GM12878 (cell line): ENCODE results near the gene SDK2. TPM values are rescaled to one million over a fixed set of nuclear protein-coding genes. Genes with fewer than 3 reads are reported as not detected.

Source experiments
- ATAC-seq: fragments of 200-7000 bp; cut with Tn5 transposase; 3 replicates; pipeline ENCODE4 v1.9.1; 2020; ENCODE audit warnings: mild to moderate bottlenecking, moderate library complexity
- BruUV-seq: library from RNA; stranded (reverse); fragments of 400-500 nt; replicated peaks from 2 replicates; lab custom pipeline; 2021; lab: Mats Ljungman, UMichigan
- CTCF ChIA-PET: fragments of 300-600 bp; sonication (Branson Sonifier 250); formaldehyde crosslinking; extraction: SDS; loops from one replicate; lab custom pipeline; 2021; ENCODE audit warnings: inconsistent platforms; lab: Yijun Ruan, JAX
- POLR2A ChIA-PET: fragments of 350-600 bp; formaldehyde crosslinking; extraction: SDS; loops from one replicate; lab custom pipeline; 2021; ENCODE audit warnings: inconsistent platforms; lab: Charles Lee
- RAD21 ChIA-PET: fragments of 300-600 bp; sonication (Branson Sonifier 250); formaldehyde crosslinking; loops from one replicate; lab custom pipeline; 2023; ENCODE audit warnings: antibody characterized with exemption; ENCODE audit not compliant: unreplicated experiment; lab: Charles Lee
- SMC1A ChIA-PET: fragments of 300-600 bp; sonication (Branson Sonifier 250); formaldehyde crosslinking; loops from one replicate; lab custom pipeline; 2023; ENCODE audit not compliant: unreplicated experiment, uncharacterized antibody; lab: Charles Lee
- DNase-seq: peaks from one replicate; pipeline ENCODE4 v3.0.0-alpha.2; 2011; ENCODE audit warnings: low read depth, low spot score
- FAIRE-seq: peaks from 3 replicates; lab custom pipeline; 2011; peaks lifted over from hg19 to GRCh38; lab: Jason Lieb, UNC
- H2AFZ ChIP-seq: 2 replicates; pipeline ENCODE4 v1.6.0; 2011; ENCODE audit warnings: low read depth, low read length, control low read depth; ENCODE audit not compliant: control insufficient read depth
- H3K27ac ChIP-seq: 2 replicates; pipeline ENCODE4 v1.5.1; 2011; ENCODE audit warnings: control low read depth; ENCODE audit not compliant: control insufficient read depth, insufficient read depth
- H3K27me3 ChIP-seq, 2 experiments: replicated peaks in 1 of 2; 2 replicates each; pipeline versions ENCODE4 v1.6.0 to v1.6.1; 2011; ENCODE audit warnings: low read length in 1 of 2; ENCODE audit not compliant: control insufficient read depth in 2 of 2, insufficient read depth in 2 of 2
- H3K36me3 ChIP-seq, 2 experiments: 2 replicates each; pipeline ENCODE4 v1.5.1; 2011; ENCODE audit warnings: low read length in 1 of 2; ENCODE audit not compliant: control insufficient read depth in 2 of 2, insufficient read depth in 2 of 2
- H3K4me1 ChIP-seq: 2 replicates; pipeline ENCODE4 v1.6.1; 2011; ENCODE audit warnings: mild to moderate bottlenecking, low read length, moderate library complexity, mixed read lengths; ENCODE audit not compliant: control insufficient read depth, insufficient read depth
- H3K4me2 ChIP-seq: 2 replicates; pipeline ENCODE4 v1.6.0; 2011; ENCODE audit warnings: control low read depth; ENCODE audit not compliant: control insufficient read depth, insufficient read depth
- H3K4me3 ChIP-seq: fragments of 200-600 bp; sonication (generic); 2 replicates; pipeline ENCODE4 v1.5.1; 2016
- H3K79me2 ChIP-seq: 2 replicates; pipeline ENCODE4 v1.6.0; 2011; ENCODE audit warnings: low read length; ENCODE audit not compliant: control insufficient read depth, insufficient read depth
- H3K9ac ChIP-seq: 2 replicates; pipeline ENCODE4 v1.8.0; 2011; ENCODE audit warnings: low read length, control low read depth, mixed read lengths; ENCODE audit not compliant: control insufficient read depth, insufficient read depth
- H3K9me3 ChIP-seq: replicated peaks from 3 replicates; pipeline ENCODE4 v1.5.1; 2011; ENCODE audit warnings: mild to moderate bottlenecking, low read length; ENCODE audit not compliant: control insufficient read depth, insufficient read depth
- H4K20me1 ChIP-seq: 2 replicates; pipeline ENCODE4 v1.6.0; 2011; ENCODE audit not compliant: control insufficient read depth, insufficient read depth
- CHD1 ChIP-seq: IDR thresholded peaks from 2 replicates; pipeline ENCODE4 v1.6.1; 2012; ENCODE audit warnings: low read depth, low read length, improper control_type of control experiment
- GABPA ChIP-seq: IDR thresholded peaks from 2 replicates; pipeline ENCODE4 v1.6.1; 2014; ENCODE audit warnings: antibody characterized with exemption, low read depth, mild to moderate bottlenecking, inconsistent platforms
- MEF2A ChIP-seq: IDR thresholded peaks from 2 replicates; pipeline ENCODE4 v1.6.1; 2011; ENCODE audit warnings: low read depth, mild to moderate bottlenecking, low read length, moderate library complexity; ENCODE audit not compliant: insufficient read depth
- MEF2B ChIP-seq: fragments of 450-650 bp; IDR thresholded peaks from 2 replicates; pipeline ENCODE4 v1.6.1; 2018; ENCODE audit warnings: mild to moderate bottlenecking, moderate library complexity; ENCODE audit not compliant: partially characterized antibody, poor library complexity, severe bottlenecking
- MXI1 ChIP-seq: fragments of 150-350 bp; IDR thresholded peaks from 2 replicates; pipeline ENCODE4 v1.6.1; 2011; ENCODE audit warnings: low read depth, mild to moderate bottlenecking, inconsistent platforms, low read length, improper control_type of control experiment
- POLR2AphosphoS2 ChIP-seq: IDR thresholded peaks from 2 replicates; pipeline ENCODE4 v1.6.1; 2011; ENCODE audit warnings: low read depth, mild to moderate bottlenecking, low read length, improper control_type of control experiment, moderate library complexity
- POLR2AphosphoS5 ChIP-seq: IDR thresholded peaks from 2 replicates; pipeline ENCODE4 v1.6.1; 2011; ENCODE audit warnings: mild to moderate bottlenecking, low read length, inconsistent platforms
- RUNX3 ChIP-seq: IDR thresholded peaks from 2 replicates; pipeline ENCODE4 v1.6.1; 2012; ENCODE audit warnings: low read length, inconsistent platforms
- SMC3 ChIP-seq: IDR thresholded peaks from 2 replicates; pipeline ENCODE4 v1.6.1; 2011; ENCODE audit warnings: low read length, improper control_type of control experiment, borderline replicate concordance
- TBL1XR1 ChIP-seq: IDR thresholded peaks from 2 replicates; pipeline ENCODE4 v1.6.1; 2012; ENCODE audit warnings: low read depth, low read length, improper control_type of control experiment
- WGBS: methylation state at CpG from one replicate; pipeline ENCODE4 v1.1.6; 2016; ENCODE audit warnings: low lambda C conversion rate; ENCODE audit not compliant: insufficient replicate concordance, insufficient coverage; ENCODE audit errors: missing lambda C conversion rate; 5-methylcytosine and 5-hydroxymethylcytosine counted together
- in situ Hi-C: fragments of 300-500 bp; cut with MboI; formaldehyde crosslinking; loops from 9 replicates; pipeline ENCODE4 v1.14.3; 2018; ENCODE audit warnings: mixed read lengths
- intact Hi-C: fragments of 100-400 bp; cut with micrococcal nuclease; formaldehyde crosslinking; loops from one replicate; pipeline ENCODE4 v1.14.2; 2022; ENCODE audit not compliant: unreplicated experiment
- polyA plus RNA-seq, 11 experiments: library from polyadenylated mRNA; depleted of rRNA in 4 of 11; unstranded in 6 of 11; stranded (reverse) in 5 of 11; fragments of >200 nt; fragmentation: Nextera tagmentation in 4 of 11; fragmentation: Illumina TruSeq in 1 of 11; extraction: Ambion mirVana in 4 of 11; extraction: Trizol in 1 of 11; gene quantifications; 1 replicate in 1 of 11; 2 replicates in 10 of 11; pipeline versions ENCODE4 v1.2.1 to v1.2.3, GENCODE V29; 2011 to 2016; ENCODE audit warnings: inconsistent platforms in 2 of 11, missing spikeins in 2 of 11, low read depth in 1 of 11
- total RNA-seq, 4 experiments: library from RNA; depleted of rRNA in 3 of 4; stranded (reverse); fragments of >200 nt in 3 of 4; fragmentation: Illumina TruSeq in 1 of 4; extraction: Trizol in 1 of 4; gene quantifications; 2 replicates each; pipeline versions ENCODE4 v1.2.1 to v1.2.3, GENCODE V29; 2013 to 2021
- TF ChIP-seq, protein P1 (sequence below): fragments of 150-350 bp; IDR thresholded peaks from 2 replicates; pipeline ENCODE4 v1.6.1; 2016; ENCODE audit warnings: low read depth, low read length

The SDK2 gene
- total and polyA plus RNA-seq, 10 of the 15 experiments (the other 5 are each of a cell fraction or from before 2014, with no cell fraction given) = 0.03 to 0.08 (median 0.03) TPM; not detected in 7

DNA sequence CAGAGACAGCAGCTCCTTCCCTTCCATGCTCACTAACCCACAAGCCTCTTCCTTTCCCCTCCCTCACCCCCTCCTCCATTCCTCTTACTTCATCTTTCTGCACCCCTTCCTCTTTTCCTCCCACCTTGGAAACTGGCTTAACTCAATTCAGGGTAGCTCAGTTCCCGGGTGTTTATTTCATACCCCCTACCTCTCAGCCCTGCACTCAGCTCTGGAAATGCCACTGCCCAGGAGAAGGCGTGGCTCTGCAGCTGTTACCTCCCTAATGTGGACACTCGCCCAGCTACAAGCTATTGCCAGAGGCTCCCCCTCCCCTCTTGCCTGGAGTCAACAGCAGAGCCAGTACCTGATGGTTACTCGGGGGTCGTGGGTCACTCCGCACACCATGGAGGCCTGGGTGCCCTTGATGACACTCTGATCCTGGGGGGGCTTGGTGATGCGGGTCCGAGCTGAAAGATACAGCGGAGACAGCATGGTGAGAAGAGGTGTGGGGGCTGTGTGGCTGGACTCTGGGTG, 214.0 kb downstream of the SDK2 start:
- no peak overlapping the region for H3K27ac ChIP-seq
- in situ Hi-C loops = loop anchor here (10.0 kb wide), 1 partner anchor 745 kb away; no protein-coding TSS in a partner anchor
- no peaks in the 10 kb centered on the region; a peak in 1 of 4 replicates for H3K27me3 ChIP-seq
- intact Hi-C loops = no loop called here
- no peak overlapping the region for H3K9ac ChIP-seq
- no peak overlapping the region for H3K4me2 ChIP-seq
- no peaks in the 10 kb centered on the region for H3K79me2 ChIP-seq
- no peaks in the 10 kb centered on the region for H3K4me1 ChIP-seq
- POLR2A ChIA-PET = no interaction called here
- H3K4me3 ChIP-seq = no peak overlapping the region
- CTCF ChIA-PET = interaction anchor here (0.6 to 4.3 kb wide), 18 partner anchors 8 to 747 kb away, joined by 3 to 55 read pairs (median 4); no protein-coding TSS in a partner anchor
- no peaks in the 10 kb centered on the region for H4K20me1 ChIP-seq
- TF ChIP-seq, protein P1, sequence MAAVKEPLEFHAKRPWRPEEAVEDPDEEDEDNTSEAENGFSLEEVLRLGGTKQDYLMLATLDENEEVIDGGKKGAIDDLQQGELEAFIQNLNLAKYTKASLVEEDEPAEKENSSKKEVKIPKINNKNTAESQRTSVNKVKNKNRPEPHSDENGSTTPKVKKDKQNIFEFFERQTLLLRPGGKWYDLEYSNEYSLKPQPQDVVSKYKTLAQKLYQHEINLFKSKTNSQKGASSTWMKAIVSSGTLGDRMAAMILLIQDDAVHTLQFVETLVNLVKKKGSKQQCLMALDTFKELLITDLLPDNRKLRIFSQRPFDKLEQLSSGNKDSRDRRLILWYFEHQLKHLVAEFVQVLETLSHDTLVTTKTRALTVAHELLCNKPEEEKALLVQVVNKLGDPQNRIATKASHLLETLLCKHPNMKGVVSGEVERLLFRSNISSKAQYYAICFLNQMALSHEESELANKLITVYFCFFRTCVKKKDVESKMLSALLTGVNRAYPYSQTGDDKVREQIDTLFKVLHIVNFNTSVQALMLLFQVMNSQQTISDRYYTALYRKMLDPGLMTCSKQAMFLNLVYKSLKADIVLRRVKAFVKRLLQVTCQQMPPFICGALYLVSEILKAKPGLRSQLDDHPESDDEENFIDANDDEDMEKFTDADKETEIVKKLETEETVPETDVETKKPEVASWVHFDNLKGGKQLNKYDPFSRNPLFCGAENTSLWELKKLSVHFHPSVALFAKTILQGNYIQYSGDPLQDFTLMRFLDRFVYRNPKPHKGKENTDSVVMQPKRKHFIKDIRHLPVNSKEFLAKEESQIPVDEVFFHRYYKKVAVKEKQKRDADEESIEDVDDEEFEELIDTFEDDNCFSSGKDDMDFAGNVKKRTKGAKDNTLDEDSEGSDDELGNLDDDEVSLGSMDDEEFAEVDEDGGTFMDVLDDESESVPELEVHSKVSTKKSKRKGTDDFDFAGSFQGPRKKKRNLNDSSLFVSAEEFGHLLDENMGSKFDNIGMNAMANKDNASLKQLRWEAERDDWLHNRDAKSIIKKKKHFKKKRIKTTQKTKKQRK = no peak
- TF ChIP-seq POLR2AphosphoS2 (no peak), GABPA (no peak), RUNX3 (no peak), SMC3 (no peak), POLR2AphosphoS5 (no peak), MEF2A (no peak), MXI1 (no peak), CHD1 (no peak), MEF2B (no peak), TBL1XR1 (no peak)
- RAD21 ChIA-PET = interaction anchor here (0.9 to 2.0 kb wide), 3 partner anchors 154 to 527 kb away, joined by 3 to 23 read pairs (median 6); no protein-coding TSS in a partner anchor
- H3K9me3 ChIP-seq = no peaks in the 10 kb centered on the region
- ATAC-seq = no peak
- 17% methylated on average over 9 of the region's 9 CpGs for WGBS
- FAIRE-seq = no peak
- H3K36me3 ChIP-seq = no peaks in the 10 kb centered on the region
- H2AFZ ChIP-seq = no peak overlapping the region
- no TSS peak for BruUV-seq
- SMC1A ChIA-PET = interaction anchor here (0.6 to 3.7 kb wide), 9 partner anchors 61 to 1204 kb away, joined by 3 to 18 read pairs (median 4); no protein-coding TSS in a partner anchor
- DNase-seq = no peak
